Measurements from ENCODE around the gene SLC43A1. TPM values are rescaled to one million over a fixed set of nuclear protein-coding genes. Genes with fewer than 3 reads are reported as not detected.

Gene SLC43A1
- total RNA-seq, 1 experiment from 2014 or later = 6.0 TPM

- peaks cover 24% of the 10 kb centered on the region for H3K27me3 ChIP-seq (replicated peaks)
- H3K4me3 ChIP-seq = no peak overlapping the region
- H3K27ac ChIP-seq = no peak overlapping the region
- no peaks in the 10 kb centered on the region for H3K36me3 ChIP-seq
- H3K9me3 ChIP-seq (replicated peaks) = no peaks in the 10 kb centered on the region
- H3K4me1 ChIP-seq (replicated peaks) = no peaks in the 10 kb centered on the region
- no peak for DNase-seq (ENCODE audit: low read depth in 1 of 2, low spot score in 2 of 2)
Observed at GRCh38 chr11:57484141-57484710, 31.3 kb downstream of the SLC43A1 start.

- H3K4me1 ChIP-seq (replicated peaks) = no peaks in the 10 kb centered on the region
Observed at GRCh38 chr11:57483562-57483918, 32.0 kb downstream of the SLC43A1 start.

GRCh38 chr11:57482782-57483561, 32.5 kb downstream of the SLC43A1 start:
- H3K9me3 ChIP-seq (replicated peaks) = no peaks in the 10 kb centered on the region
- no peak overlapping the region for H3K27ac ChIP-seq
- H3K4me3 ChIP-seq = no peak overlapping the region
- H3K27me3 ChIP-seq (replicated peaks) = peaks cover 27% of the 10 kb centered on the region
- no peaks in the 10 kb centered on the region for H3K36me3 ChIP-seq
- no peaks in the 10 kb centered on the region for H3K4me1 ChIP-seq (replicated peaks)
- DNase-seq (ENCODE audit: low read depth in 1 of 2, low spot score in 2 of 2) = no peak

More at GRCh38 chr11:57483562-57483918, 32.0 kb downstream of the SLC43A1 start:
- Histone ChIP-seq H3K9me3 (replicated peaks) (no peaks in the 10 kb centered on the region), H3K4me3 (no peak overlapping the region), H3K27me3 (replicated peaks) (peaks cover 24% of the 10 kb centered on the region), H3K36me3 (no peaks in the 10 kb centered on the region), H3K27ac (no peak overlapping the region)
- DNase-seq (ENCODE audit: low read depth in 1 of 2, low spot score in 2 of 2) = no peak

- Histone ChIP-seq H3K4me3 (no peak overlapping the region), H3K27me3 (replicated peaks) (peaks cover 35% of the 10 kb centered on the region), H3K9me3 (replicated peaks) (no peaks in the 10 kb centered on the region), H3K27ac (no peak overlapping the region), H3K36me3 (no peaks in the 10 kb centered on the region), H3K4me1 (replicated peaks) (no peaks in the 10 kb centered on the region)
- DNase-seq (ENCODE audit: low read depth in 1 of 2, low spot score in 2 of 2) = no peak
Observed at GRCh38 chr11:57481915-57482781, 33.4 kb downstream of the SLC43A1 start.

- no peak for DNase-seq (ENCODE audit: low read depth in 1 of 2, low spot score in 2 of 2)
- Histone ChIP-seq H3K4me3 (no peak overlapping the region), H3K27ac (no peak overlapping the region), H3K4me1 (replicated peaks) (peaks cover 6% of the 10 kb centered on the region), H3K9me3 (replicated peaks) (no peaks in the 10 kb centered on the region), H3K27me3 (replicated peaks) (peaks cover 43% of the 10 kb centered on the region), H3K36me3 (no peaks in the 10 kb centered on the region)
Observed at GRCh38 chr11:57481315-57481714, 34.2 kb downstream of the SLC43A1 start.

GRCh38 chr11:57480409-57481137, 34.9 kb downstream of the SLC43A1 start:
- DNase-seq (ENCODE audit: low read depth in 1 of 2, low spot score in 2 of 2) = peak; percentile 40 to 67
- Histone ChIP-seq H3K4me3 (no peak overlapping the region), H3K27ac (no peak overlapping the region), H3K4me1 (replicated peaks) (peaks cover 10% of the 10 kb centered on the region), H3K9me3 (replicated peaks) (no peaks in the 10 kb centered on the region), H3K36me3 (no peaks in the 10 kb centered on the region), H3K27me3 (replicated peaks) (peaks cover 51% of the 10 kb centered on the region)

- Histone ChIP-seq H3K9me3 (replicated peaks) (no peaks in the 10 kb centered on the region), H3K27me3 (replicated peaks) (peaks cover 57% of the 10 kb centered on the region), H3K36me3 (no peaks in the 10 kb centered on the region), H3K4me1 (replicated peaks) (peaks cover 10% of the 10 kb centered on the region), H3K4me3 (no peak overlapping the region), H3K27ac (no peak overlapping the region)
- DNase-seq (ENCODE audit: low read depth in 1 of 2, low spot score in 2 of 2) = no peak
Observed at GRCh38 chr11:57479911-57480310, 35.6 kb downstream of the SLC43A1 start.

- H3K36me3 ChIP-seq = no peaks in the 10 kb centered on the region
- no peak for DNase-seq (ENCODE audit: low read depth in 1 of 2, low spot score in 2 of 2)
- H3K27ac ChIP-seq = no peak overlapping the region
- peaks cover 64% of the 10 kb centered on the region for H3K27me3 ChIP-seq (replicated peaks)
- no peaks in the 10 kb centered on the region for H3K9me3 ChIP-seq (replicated peaks)
- H3K4me1 ChIP-seq (replicated peaks) = peaks cover 10% of the 10 kb centered on the region
- no peak overlapping the region for H3K4me3 ChIP-seq
Observed at GRCh38 chr11:57479021-57479663, 36.4 kb downstream of the SLC43A1 start.

- H3K27ac ChIP-seq = no peak overlapping the region
- no peak for DNase-seq (ENCODE audit: low read depth in 1 of 2, low spot score in 2 of 2)
- no peaks in the 10 kb centered on the region for H3K36me3 ChIP-seq
- peaks cover 56% of the 10 kb centered on the region for H3K27me3 ChIP-seq (replicated peaks)
- H3K4me1 ChIP-seq (replicated peaks) = peaks cover 10% of the 10 kb centered on the region
- no peak overlapping the region for H3K4me3 ChIP-seq
- H3K9me3 ChIP-seq (replicated peaks) = no peaks in the 10 kb centered on the region
Observed at GRCh38 chr11:57477507-57478189, 37.9 kb downstream of the SLC43A1 start.

GRCh38 chr11:57476757-57477506, 38.6 kb downstream of the SLC43A1 start:
- no peaks in the 10 kb centered on the region for H3K9me3 ChIP-seq (replicated peaks)
- no peak overlapping the region for H3K27ac ChIP-seq
- peak in 1 of 2 experiments; percentile 19 for DNase-seq (ENCODE audit: low read depth in 1 of 2, low spot score in 2 of 2)
- peaks cover 54% of the 10 kb centered on the region for H3K27me3 ChIP-seq (replicated peaks)
- no peaks in the 10 kb centered on the region for H3K36me3 ChIP-seq
- peaks cover 10% of the 10 kb centered on the region for H3K4me1 ChIP-seq (replicated peaks)
- H3K4me3 ChIP-seq = peak overlapping the region; percentile 15

GRCh38 chr11:57476047-57476756, 39.3 kb downstream of the SLC43A1 start:
- Histone ChIP-seq H3K4me3 (peak overlapping the region; percentile 15), H3K4me1 (replicated peaks) (peaks cover 10% of the 10 kb centered on the region), H3K36me3 (no peaks in the 10 kb centered on the region), H3K27me3 (replicated peaks) (peaks cover 50% of the 10 kb centered on the region), H3K27ac (no peak overlapping the region), H3K9me3 (replicated peaks) (no peaks in the 10 kb centered on the region)
- no peak for DNase-seq (ENCODE audit: low read depth in 1 of 2, low spot score in 2 of 2)

GRCh38 chr11:57475671-57476046, 39.8 kb downstream of the SLC43A1 start:
- H3K9me3 ChIP-seq (replicated peaks) = no peaks in the 10 kb centered on the region

More at GRCh38 chr11:57475671-57476046, 39.8 kb downstream of the SLC43A1 start:
- Histone ChIP-seq H3K27ac (no peak overlapping the region), H3K36me3 (no peaks in the 10 kb centered on the region), H3K4me1 (replicated peaks) (peaks cover 10% of the 10 kb centered on the region), H3K27me3 (replicated peaks) (peaks cover 45% of the 10 kb centered on the region), H3K4me3 (no peak overlapping the region)
- DNase-seq (ENCODE audit: low read depth in 1 of 2, low spot score in 2 of 2) = no peak

All from SJSA1 (cell line).